HG02798 (cell line): ENCODE measurements around the gene SLC36A4.
A peak's percentile ranks its signal among the peaks of the same experiment; 100 is the strongest.
"Not testable (repeated sequence)": the region's sequence is repeated elsewhere in the genome, so short reads cannot be mapped to it uniquely, and the experiment has no call there.

Experiments
- ATAC-seq: cut with Tn5 transposase; IDR thresholded peaks from one replicate; pipeline ENCODE4 v1.9.1; 2021; ENCODE audit warnings: mild to moderate bottlenecking; ENCODE audit not compliant: unreplicated experiment, poor library complexity

SLC36A4 gene

DNA sequence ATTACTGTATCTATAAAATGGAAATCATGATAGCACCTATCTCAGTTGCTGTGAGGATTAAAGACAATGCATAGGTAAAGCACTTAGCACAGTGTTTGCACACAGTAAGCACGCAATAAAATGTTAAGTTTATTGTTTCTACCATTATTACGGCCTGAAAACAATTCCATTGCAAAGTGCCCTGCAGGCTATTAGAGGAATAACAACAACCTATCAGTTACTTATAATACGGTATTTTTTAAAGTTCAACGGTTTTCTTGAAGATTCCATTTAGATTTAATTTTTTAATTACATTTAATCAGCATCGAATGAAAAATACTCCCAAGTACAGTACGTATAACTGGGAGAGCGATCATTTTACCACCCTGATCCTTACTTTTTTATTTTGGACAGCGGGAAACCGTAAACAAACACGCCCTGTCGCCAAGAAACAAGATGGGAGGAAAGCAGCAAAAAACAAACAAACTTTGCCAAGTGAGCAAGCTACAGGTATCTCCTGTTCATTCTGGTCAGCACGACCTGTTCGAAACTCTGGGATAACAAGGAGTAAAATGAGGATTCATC lies 893 bp downstream of the SLC36A4 start:
- peak; percentile 7 for ATAC-seq

DNA sequence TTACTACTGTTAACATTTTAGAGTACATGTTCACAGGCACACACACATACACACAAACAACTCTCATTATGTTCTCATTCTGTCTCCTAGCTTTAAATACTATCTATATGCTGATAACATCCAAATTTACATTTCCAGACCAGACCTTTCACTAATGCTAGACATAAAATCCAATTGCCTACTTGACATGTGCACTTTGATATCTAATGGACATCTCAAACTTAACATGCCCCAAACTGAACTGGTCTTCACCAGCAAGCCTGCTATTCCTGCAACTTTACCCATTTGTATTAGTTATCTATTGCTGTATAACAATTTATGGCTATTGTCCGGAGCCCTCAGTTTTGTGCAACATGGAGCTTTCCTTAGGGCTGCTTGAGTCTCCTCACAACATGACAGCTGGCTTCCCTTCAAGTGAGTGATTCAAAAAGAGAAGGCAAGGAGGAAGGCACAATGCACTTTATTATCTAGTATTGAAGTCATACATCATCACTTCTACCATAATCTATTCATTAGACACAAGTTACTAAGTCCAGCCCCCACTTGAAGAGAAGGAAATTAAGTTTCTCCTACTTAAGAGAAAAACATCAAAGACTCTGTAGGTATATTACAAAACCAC lies 3.0 kb downstream of the SLC36A4 start:
- no peak for ATAC-seq

DNA sequence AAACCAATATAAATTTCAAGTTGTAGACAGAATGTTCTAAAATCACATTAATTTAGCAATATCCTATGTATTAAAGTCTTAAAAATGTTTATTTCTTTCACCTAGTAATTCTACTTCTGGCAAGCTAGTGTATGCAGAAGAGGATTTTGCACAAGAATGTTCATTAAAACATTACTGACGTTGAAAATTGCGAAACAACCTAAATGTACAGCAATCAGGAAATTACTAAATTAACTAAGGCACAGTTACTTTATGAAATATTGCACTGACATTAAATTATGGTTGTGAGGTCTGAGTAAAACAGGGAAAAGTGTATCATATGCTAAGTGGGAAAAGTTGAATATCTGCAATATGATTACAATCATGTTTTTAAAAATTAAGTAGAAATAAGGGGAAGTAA lies 4.1 kb downstream of the SLC36A4 start:
- ATAC-seq, result no peak

DNA sequence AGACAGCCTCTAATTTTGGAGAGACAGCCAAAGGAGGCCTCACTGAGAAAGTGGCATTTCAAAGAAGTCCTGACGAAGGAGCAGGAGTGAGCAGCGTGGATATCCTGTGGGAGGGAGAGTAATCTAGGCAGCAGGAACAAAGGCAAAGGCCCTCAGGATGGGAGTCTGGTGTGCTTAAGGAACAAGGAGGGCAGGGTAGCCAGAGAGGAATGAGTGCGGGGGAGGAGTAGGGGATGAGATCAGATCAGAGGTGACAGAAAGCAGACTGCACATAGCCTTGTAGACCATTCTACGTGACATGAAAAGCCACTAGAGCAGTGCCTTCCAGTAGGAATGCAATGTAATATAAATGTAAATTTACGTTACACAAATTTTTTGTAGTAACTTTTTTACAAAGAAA lies 5.6 kb downstream of the SLC36A4 start:
- ATAC-seq, result no peak

DNA sequence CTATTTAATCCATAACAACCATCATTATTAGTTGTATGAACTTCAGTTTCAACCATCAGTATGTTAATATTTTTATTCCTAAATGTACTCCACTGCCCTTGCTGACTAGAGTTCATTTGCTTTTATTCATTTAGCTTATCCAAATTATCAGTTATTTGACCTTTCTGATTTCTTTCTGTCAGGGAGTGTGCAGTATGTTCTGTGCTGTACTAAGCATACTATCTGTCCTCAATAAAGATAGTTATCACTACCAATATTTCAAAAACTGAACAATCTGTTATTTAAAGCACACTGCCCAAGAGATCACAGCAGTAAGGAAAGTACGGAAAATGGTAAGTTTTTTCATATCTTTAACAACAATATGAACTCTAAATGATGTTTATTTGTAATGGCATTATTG lies 8.3 kb downstream of the SLC36A4 start:
- no peak for ATAC-seq

DNA sequence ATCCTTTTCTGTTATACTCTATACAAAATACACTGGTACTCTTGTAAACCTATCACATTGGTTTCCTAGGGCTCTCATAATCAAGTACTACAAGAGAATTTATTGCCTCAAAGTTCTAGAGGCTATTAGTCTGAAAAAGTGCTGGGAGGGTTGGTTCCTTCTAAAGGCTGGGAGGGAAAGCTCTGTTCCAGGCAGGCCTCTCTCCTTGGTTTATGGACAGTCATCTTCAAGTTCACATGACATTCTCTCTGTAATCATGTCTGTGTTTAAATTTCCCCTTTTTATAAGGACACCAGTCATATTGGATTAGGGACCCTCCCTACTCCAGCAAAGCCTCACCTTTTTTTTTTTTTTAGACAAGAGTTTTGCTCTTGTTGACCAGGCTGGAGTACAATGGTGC lies 9.1 kb downstream of the SLC36A4 start:
- ATAC-seq, result no peak

DNA sequence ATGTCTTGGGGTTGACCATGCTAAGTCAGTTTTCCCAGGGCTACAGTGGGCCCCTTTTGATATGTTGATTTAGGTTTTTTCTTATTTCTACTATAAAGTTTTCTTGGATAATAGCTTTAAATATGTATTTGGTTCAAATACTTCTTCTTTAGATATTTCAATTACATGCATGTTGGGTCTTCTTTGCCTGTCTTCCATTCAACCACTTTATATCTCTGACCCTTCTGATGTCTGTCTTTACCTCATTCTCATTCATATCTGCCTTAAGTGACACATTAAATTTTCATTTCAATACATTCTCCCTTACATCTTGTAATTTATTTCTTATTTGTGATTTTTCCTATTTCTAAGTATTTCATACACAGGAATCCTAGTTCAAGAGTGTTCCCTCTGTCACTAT lies 10.5 kb downstream of the SLC36A4 start:
- no peak for ATAC-seq

DNA sequence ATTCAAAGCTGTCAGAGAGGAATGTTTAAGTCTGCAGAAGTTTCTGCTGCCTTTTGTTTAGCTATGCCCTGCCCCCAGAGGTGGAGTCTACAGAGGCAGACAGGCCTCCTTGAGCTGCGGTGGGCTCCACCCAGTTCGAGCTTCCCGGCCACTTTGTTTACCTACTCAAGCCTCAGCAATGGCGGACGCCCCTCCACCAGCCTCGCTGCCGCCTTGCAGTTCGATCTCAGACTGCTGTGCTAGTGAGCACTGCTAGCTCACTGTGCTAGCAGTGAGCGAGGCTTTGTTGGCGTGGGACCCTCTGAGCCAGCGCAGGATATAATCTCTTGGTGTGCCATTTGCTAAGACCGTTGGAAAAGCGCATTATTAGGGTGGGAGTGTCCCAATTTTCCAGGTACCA lies 19.9 kb downstream of the SLC36A4 start:
- not testable (repeated sequence) for ATAC-seq

DNA sequence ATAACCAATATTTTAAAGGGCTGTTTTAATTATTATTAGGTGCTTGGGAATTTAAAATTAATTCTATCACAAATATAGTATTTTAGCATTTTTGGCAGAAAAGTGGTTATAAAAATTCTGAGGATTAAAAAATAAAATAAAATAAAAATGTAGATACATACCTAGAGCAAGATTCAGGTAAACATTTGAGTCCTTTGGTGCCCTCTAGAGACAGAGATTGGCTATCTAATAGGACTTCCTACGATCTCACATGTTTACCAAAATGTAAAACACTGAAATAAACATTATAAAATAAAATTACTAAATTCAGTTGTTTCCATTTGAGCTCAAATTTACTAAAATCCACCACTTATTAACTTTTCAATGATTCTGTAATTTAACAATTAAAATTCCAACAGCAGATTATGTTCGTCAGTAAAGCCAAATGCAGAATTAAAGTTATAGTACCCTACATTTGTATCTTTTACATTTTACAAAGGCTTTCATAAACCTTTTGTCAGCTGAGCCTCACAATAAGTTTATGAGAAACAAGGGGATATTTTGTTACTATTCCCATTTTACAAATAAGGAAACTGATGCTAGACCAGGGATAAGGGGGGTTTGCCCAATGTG lies 27.7 kb downstream of the SLC36A4 start:
- ATAC-seq, result no peak

DNA sequence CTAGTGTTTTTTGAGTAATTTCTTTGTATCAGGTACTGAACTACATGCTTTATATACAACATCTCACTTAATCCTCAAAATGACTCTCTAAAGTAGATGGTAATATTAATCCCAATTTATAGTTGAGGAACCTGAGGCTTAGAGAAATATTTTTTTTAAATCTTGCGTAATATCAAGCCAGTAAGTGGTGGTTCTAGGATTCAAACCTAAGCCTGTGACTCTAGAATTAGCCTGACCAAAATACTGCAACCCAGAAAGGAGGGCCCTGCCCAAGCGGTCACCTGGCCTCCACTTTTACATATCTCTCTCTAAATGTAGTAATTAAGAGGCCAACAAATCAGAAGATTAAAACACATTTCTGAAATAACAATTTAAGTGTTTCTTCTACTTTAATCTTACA lies 28.6 kb downstream of the SLC36A4 start:
- ATAC-seq, result no peak

DNA sequence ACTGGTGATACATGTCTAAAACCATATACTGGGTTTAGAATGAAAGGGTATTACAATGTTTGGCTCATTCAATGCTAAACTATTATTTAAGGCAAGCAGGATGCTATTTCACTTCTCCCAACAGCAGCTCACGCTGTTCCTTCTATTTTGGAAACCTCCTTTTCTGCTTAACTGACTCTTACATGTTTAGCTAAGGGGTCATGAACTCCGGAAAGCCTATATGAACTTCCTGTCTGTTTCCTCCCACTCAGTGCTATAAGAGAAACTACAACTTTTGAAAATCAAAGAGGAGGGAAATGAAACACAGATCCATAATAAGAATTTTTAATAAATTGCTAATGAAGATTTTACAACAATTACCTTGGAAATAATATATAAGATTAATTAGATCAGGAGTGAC lies 30.9 kb downstream of the SLC36A4 start:
- no peak for ATAC-seq

DNA sequence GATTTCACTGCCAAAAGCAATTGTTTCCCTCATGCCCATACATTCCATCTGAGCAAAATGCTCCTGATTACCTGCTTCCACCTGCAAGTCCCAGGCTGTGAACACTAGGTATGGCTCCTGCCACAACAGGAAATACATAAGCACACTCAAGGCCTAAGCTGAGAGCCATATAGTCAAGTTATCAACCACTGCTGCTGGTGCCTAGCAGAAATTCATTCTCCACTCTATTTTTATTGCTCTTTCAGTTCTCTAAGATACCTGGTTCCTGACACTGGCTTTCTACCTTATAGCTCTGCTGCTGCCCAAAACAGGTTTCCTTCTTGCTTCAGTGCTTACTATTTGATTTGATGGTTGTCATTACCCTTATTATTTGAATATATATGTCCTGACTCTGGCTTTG lies 31.6 kb downstream of the SLC36A4 start:
- no peak for ATAC-seq

DNA sequence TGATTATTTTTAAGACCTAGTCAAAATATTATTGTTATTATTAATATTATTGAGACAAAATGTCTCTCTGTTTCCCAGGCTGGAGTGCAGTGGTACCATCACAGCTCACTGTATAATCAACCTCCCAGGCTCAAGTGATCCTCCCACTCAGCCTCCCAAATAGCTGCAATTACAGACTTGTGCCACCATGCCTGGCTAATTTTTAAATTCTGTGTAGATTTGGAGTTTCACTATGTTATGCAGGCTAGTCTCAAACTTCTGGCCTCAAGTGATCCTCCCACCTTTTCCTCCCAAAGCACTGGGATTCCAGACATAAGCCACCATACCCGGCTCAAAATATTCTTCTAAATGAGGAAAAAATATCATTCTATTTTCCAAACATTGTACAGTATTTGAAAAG lies 37.0 kb downstream of the SLC36A4 start:
- no peak for ATAC-seq

DNA sequence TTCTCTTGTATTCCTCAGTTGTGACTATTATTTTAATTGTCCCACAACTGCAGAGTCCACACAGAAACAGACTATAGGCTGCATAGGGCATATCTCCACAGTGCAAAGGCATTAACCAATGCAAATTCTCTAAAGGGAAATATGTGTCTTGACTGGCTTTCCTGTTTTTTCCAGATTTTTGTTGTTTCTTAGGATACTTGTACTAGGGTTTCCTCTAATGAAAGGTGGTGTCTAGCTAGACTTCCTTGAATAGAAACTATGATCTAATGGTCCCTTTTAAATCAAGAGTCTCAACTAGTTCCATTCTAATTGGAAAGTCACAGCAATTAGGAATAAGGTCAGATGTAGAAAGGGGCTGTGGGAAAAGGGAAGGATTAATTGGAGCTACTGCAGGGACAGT lies 37.6 kb downstream of the SLC36A4 start:
- ATAC-seq, result no peak

DNA sequence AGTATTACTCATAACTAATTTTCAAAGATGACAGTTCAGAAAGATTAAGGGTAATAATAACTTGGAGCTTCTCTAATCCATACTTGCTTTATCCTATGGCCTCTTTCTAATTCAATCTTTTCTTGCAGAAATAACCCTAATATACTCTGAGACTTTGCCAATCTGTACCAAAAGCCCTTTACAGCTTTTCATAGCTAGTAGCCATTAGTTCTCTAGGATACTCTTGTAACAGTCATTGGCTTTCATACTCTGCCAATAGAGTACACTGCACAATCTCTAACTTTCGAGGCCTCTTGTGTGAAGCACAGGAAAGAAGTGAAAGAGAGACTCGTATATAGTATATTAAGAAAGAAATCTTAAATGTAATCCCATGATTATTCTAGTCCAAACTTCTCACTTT lies 38.1 kb downstream of the SLC36A4 start:
- ATAC-seq, result no peak

DNA sequence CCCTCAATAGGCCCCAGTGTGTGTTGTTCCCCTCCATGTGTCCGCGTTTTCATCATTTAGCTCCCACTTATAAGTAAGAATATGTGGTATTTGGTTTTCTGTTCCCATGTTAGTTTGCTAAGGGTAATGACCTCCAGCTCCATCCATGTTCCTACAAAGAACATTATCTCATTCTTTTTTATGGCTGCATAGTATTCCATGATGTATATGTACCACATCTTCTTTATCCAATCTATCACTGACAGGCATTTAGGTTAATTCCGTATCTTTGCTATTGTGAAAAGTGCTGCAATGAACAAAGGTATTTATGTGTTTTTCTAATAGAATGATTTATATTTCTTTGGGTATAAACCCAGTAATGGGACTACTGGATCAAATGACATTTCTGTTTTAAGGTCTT lies 42.1 kb downstream of the SLC36A4 start:
- ATAC-seq, result no peak

DNA sequence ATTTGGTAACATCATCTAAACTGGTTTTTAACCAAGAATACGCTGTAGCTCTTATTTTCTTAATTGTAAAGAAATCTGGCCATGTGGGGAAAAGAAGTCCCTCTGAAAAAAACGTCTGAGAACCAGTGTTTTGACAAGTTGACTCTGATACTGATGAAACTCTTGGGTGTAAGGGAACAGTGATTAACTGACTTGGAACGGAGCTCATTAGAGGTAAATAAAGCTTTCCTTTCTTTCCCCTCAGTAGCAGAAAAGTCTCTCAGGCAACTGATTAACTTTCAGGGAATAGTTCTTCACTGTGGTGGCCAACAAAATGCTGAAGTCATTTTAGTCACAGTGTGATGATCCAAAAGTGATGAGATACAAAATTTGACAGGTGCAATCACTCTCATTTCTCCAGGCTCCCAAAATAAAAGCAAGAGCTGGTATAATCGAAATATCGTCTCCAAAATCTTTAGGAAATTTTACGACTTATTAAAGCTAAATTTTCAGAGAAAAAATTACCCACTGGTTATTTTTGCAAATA lies 52.3 kb downstream of the SLC36A4 start:
- ATAC-seq, result no peak

DNA sequence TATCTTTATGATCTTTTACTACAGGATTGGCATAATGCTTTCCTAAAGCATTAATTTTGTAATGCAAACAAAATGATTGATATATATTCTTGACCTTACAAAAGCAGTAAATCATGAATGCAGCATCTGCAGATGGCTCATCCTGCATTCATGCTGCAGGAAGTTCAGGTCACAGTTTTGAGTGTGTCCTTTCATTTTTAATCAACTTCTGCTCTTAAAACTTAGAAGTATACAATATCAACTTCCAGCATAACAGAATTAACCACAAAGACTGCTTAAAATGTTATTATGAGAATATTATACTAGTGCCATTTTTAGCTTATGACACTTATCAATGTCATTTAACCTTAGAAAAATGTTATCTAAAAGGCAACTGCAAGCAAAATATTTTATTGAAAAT lies 54.0 kb downstream of the SLC36A4 start:
- ATAC-seq, result peak; percentile 41

DNA sequence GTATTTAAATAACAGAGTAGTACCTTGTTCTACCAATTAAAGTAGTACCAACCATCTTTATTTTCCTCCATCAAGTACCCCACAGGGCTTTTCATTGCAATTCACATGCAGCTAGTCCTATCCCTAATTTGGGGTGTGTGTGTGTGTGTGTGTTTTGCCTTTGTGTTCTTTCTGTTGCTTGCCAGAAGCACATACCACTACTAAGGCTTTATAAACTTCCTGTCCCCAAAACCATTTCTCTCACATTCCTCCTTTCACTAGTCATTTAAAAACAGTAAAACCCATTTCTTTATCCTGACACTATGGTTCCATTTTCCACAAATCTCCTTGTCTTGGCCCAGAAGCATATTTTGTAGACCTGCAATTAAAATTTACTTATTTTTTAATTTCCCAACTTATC lies 54.6 kb downstream of the SLC36A4 start:
- no peak for ATAC-seq

DNA sequence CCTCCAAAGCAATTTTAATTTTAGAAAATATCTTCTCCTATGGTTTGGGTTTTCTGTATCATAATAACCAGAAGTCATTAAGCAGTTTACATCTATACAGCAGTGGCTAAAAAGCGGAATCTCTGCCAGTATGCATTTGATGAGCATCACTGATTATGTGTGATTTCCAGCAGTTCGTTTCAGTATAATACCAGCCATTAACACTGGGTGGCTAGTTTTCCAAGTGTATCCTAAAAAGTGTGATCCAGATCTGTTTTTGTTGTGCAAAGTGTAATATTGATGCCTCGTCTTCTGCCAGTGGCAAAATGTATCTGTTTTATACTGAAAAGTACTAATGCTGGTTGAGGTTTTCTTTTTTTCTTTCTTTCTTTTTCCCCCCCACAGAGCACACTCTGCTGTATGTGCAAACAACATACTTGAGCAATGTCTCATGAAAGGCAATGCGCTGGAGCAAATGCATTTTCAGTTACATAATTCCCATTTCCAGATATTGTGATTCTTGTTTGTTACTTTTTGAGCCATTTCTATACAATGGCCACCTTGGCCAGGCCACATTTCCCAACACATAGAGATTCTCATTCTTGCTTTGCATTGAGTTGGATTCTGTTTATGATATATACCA lies 64.2 kb downstream of the SLC36A4 start:
- no peak for ATAC-seq

DNA sequence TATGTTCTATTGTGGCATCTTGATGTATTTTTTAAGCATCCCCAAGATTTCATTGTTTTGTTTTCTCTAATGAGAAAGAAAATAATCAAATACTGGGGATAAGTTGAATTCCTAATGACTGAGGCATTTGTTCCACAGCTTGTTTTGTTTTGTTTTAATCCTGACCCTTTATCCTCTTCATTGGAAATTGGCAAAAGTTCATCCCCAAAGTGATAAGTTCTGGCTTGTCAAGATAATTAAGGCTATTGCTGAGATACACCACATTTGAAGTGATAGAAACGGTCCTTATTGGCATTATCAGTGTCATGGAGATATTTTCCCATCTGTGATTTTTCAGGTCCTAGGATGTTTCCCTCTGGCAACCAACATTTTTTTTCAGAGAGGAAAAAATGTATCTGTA lies 65.0 kb downstream of the SLC36A4 start:
- no peak for ATAC-seq

DNA sequence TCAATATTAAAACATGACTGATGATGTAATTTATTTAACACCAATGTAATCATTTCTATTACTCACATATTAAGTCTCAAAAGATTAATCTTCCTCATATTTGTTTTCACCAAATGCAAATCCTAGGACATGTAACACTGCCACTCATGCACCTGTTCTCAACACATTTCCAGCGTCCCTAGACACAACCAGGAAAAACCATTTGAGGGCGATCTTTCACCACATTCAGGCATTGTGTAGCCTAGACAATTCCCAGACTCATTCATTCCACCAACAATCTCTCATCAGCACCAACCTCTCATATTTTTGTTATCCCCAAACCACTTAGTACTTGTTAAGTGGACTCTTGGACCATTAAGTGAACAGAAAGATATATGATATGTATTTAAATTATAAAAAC lies 66.1 kb downstream of the SLC36A4 start:
- no peak for ATAC-seq
